ENCODE data around the gene NFS1. TPM values are rescaled to one million over a fixed set of nuclear protein-coding genes. Genes with fewer than 3 reads are reported as not detected.
"Not testable (repeated sequence)": the region's sequence is repeated elsewhere in the genome, so short reads cannot be mapped to it uniquely, and the experiment has no call there.

The NFS1 gene
- total RNA-seq, 1 experiment from 2014 or later, result 44.6 TPM

- BruUV-seq (replicated peaks), result no TSS peak
- no peak for TF ChIP-seq CTCF (IDR thresholded peaks at IDR 0.05; ENCODE audit: unreplicated experiment)
- Mint-ChIP-seq H3K9me3 (ENCODE audit: low read depth, unreplicated experiment) (no peaks in the 10 kb centered on the region), H3K4me3 (ENCODE audit: low read depth, unreplicated experiment) (no peak overlapping the region), H3K4me1 (ENCODE audit: low read depth, unreplicated experiment) (peaks cover 11% of the 10 kb centered on the region), H3K27ac (ENCODE audit: unreplicated experiment) (peak overlapping the region; percentile 39), H3K27me3 (ENCODE audit: unreplicated experiment) (no peaks in the 10 kb centered on the region), H3K36me3 (ENCODE audit: insufficient read depth, unreplicated experiment) (peaks cover 98% of the 10 kb centered on the region)
- intact Hi-C loops (cut with micrococcal nuclease; ENCODE audit: unreplicated experiment), result no loop called here
- CTCF ChIA-PET, result interaction anchor here (0.8 kb wide), 1 partner anchor 9 kb away, joined by 4 read pairs; no protein-coding TSS in a partner anchor
- no peak for DNase-seq
Measured at GRCh38 chr20:35710884-35711587, 11.9 kb upstream of the NFS1 start.

- Mint-ChIP-seq H3K4me1 (ENCODE audit: low read depth, unreplicated experiment) (peaks cover 11% of the 10 kb centered on the region), H3K4me3 (ENCODE audit: low read depth, unreplicated experiment) (no peak overlapping the region), H3K27ac (ENCODE audit: unreplicated experiment) (no peak overlapping the region), H3K27me3 (ENCODE audit: unreplicated experiment) (no peaks in the 10 kb centered on the region), H3K9me3 (ENCODE audit: low read depth, unreplicated experiment) (no peaks in the 10 kb centered on the region), H3K36me3 (ENCODE audit: insufficient read depth, unreplicated experiment) (peaks cover 98% of the 10 kb centered on the region)
- intact Hi-C loops (cut with micrococcal nuclease; ENCODE audit: unreplicated experiment), result no loop called here
- CTCF ChIA-PET, result no interaction called here
- no peak for DNase-seq
- TF ChIP-seq CTCF (IDR thresholded peaks at IDR 0.05; ENCODE audit: unreplicated experiment), result no peak
- no TSS peak for BruUV-seq (replicated peaks)
Measured at GRCh38 chr20:35710039-35710438, 10.9 kb upstream of the NFS1 start.

GRCh38 chr20:35709259-35709658, 10.1 kb upstream of the NFS1 start:
- peaks cover 98% of the 10 kb centered on the region for H3K36me3 Mint-ChIP-seq (ENCODE audit: insufficient read depth, unreplicated experiment)
- H3K4me3 Mint-ChIP-seq (ENCODE audit: low read depth, unreplicated experiment), result no peak overlapping the region
- no TSS peak for BruUV-seq (replicated peaks)
- TF ChIP-seq CTCF (IDR thresholded peaks at IDR 0.05; ENCODE audit: unreplicated experiment), result no peak
- intact Hi-C loops (cut with micrococcal nuclease; ENCODE audit: unreplicated experiment), result loop anchor here (2.0 kb wide), 1 partner anchor 30 kb away; no protein-coding TSS in a partner anchor
- peaks cover 11% of the 10 kb centered on the region for H3K4me1 Mint-ChIP-seq (ENCODE audit: low read depth, unreplicated experiment)
- no peaks in the 10 kb centered on the region for H3K9me3 Mint-ChIP-seq (ENCODE audit: low read depth, unreplicated experiment)
- no peak for DNase-seq
- no peaks in the 10 kb centered on the region for H3K27me3 Mint-ChIP-seq (ENCODE audit: unreplicated experiment)
- H3K27ac Mint-ChIP-seq (ENCODE audit: unreplicated experiment), result peak overlapping the region; percentile 40
- CTCF ChIA-PET, result no interaction called here

GRCh38 chr20:35708502-35708901, 9.3 kb upstream of the NFS1 start:
- TF ChIP-seq CTCF (IDR thresholded peaks at IDR 0.05; ENCODE audit: unreplicated experiment), result no peak
- intact Hi-C loops (cut with micrococcal nuclease; ENCODE audit: unreplicated experiment), result loop anchor here (2.0 kb wide), 1 partner anchor 30 kb away; no protein-coding TSS in a partner anchor
- H3K36me3 Mint-ChIP-seq (ENCODE audit: insufficient read depth, unreplicated experiment), result peaks cover 98% of the 10 kb centered on the region
- no peaks in the 10 kb centered on the region for H3K9me3 Mint-ChIP-seq (ENCODE audit: low read depth, unreplicated experiment)
- BruUV-seq (replicated peaks), result no TSS peak
- no peak for DNase-seq
- CTCF ChIA-PET, result interaction anchor here (1.3 kb wide), 1 partner anchor 15 kb away, joined by 3 read pairs; no protein-coding TSS in a partner anchor
- H3K4me1 Mint-ChIP-seq (ENCODE audit: low read depth, unreplicated experiment), result peaks cover 11% of the 10 kb centered on the region
- H3K4me3 Mint-ChIP-seq (ENCODE audit: low read depth, unreplicated experiment), result no peak overlapping the region
- no peak overlapping the region for H3K27ac Mint-ChIP-seq (ENCODE audit: unreplicated experiment)
- H3K27me3 Mint-ChIP-seq (ENCODE audit: unreplicated experiment), result no peaks in the 10 kb centered on the region

GRCh38 chr20:35706591-35707529, 7.7 kb upstream of the NFS1 start:
- H3K4me1 Mint-ChIP-seq (ENCODE audit: low read depth, unreplicated experiment), result peaks cover 11% of the 10 kb centered on the region
- CTCF ChIA-PET, result interaction anchor here (1.3 kb wide), 1 partner anchor 17 kb away, joined by 3 read pairs; no protein-coding TSS in a partner anchor
- H3K36me3 Mint-ChIP-seq (ENCODE audit: insufficient read depth, unreplicated experiment), result peaks cover 98% of the 10 kb centered on the region
- H3K9me3 Mint-ChIP-seq (ENCODE audit: low read depth, unreplicated experiment); intact Hi-C loops (cut with micrococcal nuclease; ENCODE audit: unreplicated experiment); BruUV-seq (replicated peaks); DNase-seq; H3K27me3 Mint-ChIP-seq (ENCODE audit: unreplicated experiment); H3K27ac Mint-ChIP-seq (ENCODE audit: unreplicated experiment); H3K4me3 Mint-ChIP-seq (ENCODE audit: low read depth, unreplicated experiment): not testable (repeated sequence)

GRCh38 chr20:35705894-35706293, 6.7 kb upstream of the NFS1 start:
- H3K27ac Mint-ChIP-seq (ENCODE audit: unreplicated experiment); H3K9me3 Mint-ChIP-seq (ENCODE audit: low read depth, unreplicated experiment); BruUV-seq (replicated peaks); H3K4me3 Mint-ChIP-seq (ENCODE audit: low read depth, unreplicated experiment); DNase-seq; H3K27me3 Mint-ChIP-seq (ENCODE audit: unreplicated experiment); CTCF ChIA-PET; intact Hi-C loops (cut with micrococcal nuclease; ENCODE audit: unreplicated experiment); H3K4me1 Mint-ChIP-seq (ENCODE audit: low read depth, unreplicated experiment): not testable (repeated sequence)
- H3K36me3 Mint-ChIP-seq (ENCODE audit: insufficient read depth, unreplicated experiment), result peaks cover 96% of the 10 kb centered on the region

Data from Calu3 (cell line).